Superior temporal gyrus (tissue), 1 donor: ENCODE measurements around the gene CDH13.

Experiments
- DNase-seq: peaks from one replicate; pipeline ENCODE4 v3.0.0-alpha.2; 2016; ENCODE audit errors: extremely low spot score

The CDH13 gene

GRCh38 chr16:82943371-82943770, 316.6 kb downstream of the CDH13 start:
- no peak for DNase-seq

GRCh38 chr16:82945420-82946101, 318.8 kb downstream of the CDH13 start:
- DNase-seq: no peak

GRCh38 chr16:82947698-82948097, 320.9 kb downstream of the CDH13 start:
- DNase-seq: no peak

GRCh38 chr16:82949016-82949415, 322.2 kb downstream of the CDH13 start:
- DNase-seq: no peak

- no peak for DNase-seq
Measured at GRCh38 chr16:82953517-82953916, 326.7 kb downstream of the CDH13 start.

- no peak for DNase-seq
Measured at GRCh38 chr16:82954224-82954929, 327.6 kb downstream of the CDH13 start.

- no peak for DNase-seq
Measured at GRCh38 chr16:82955741-82956348, 329.1 kb downstream of the CDH13 start.

GRCh38 chr16:82957212-82957611, 330.4 kb downstream of the CDH13 start:
- no peak for DNase-seq

- no peak for DNase-seq
Measured at GRCh38 chr16:82960918-82961317, 334.1 kb downstream of the CDH13 start.

GRCh38 chr16:82963653-82964052, 336.9 kb downstream of the CDH13 start:
- no peak for DNase-seq

GRCh38 chr16:82965808-82966207, 339.0 kb downstream of the CDH13 start:
- DNase-seq: no peak

- no peak for DNase-seq
Measured at GRCh38 chr16:82967424-82967823, 340.7 kb downstream of the CDH13 start.

- no peak for DNase-seq
Measured at GRCh38 chr16:82971126-82971525, 344.4 kb downstream of the CDH13 start.

GRCh38 chr16:82972331-82972919, 345.7 kb downstream of the CDH13 start:
- no peak for DNase-seq

GRCh38 chr16:82979406-82980111, 352.8 kb downstream of the CDH13 start:
- DNase-seq: no peak

GRCh38 chr16:82980810-82981209, 354.0 kb downstream of the CDH13 start:
- DNase-seq: no peak

- DNase-seq: no peak
Measured at GRCh38 chr16:82987767-82988166, 361.0 kb downstream of the CDH13 start.

GRCh38 chr16:82990155-82990554, 363.4 kb downstream of the CDH13 start:
- no peak for DNase-seq

GRCh38 chr16:82991410-82991809, 364.6 kb downstream of the CDH13 start:
- DNase-seq: no peak

- DNase-seq: no peak
Measured at GRCh38 chr16:82991966-82992675, 365.4 kb downstream of the CDH13 start.

GRCh38 chr16:82992786-82993185, 366.0 kb downstream of the CDH13 start:
- no peak for DNase-seq
